Endothelial cell of umbilical vein (primary cell): ENCODE results near the gene INPP5K. TPM values are rescaled to one million over a fixed set of nuclear protein-coding genes. Genes with fewer than 3 reads are reported as not detected.

ENCODE experiments used
- polyA plus RNA-seq, 4 experiments: library from polyadenylated mRNA; depleted of rRNA in 3 of 4; stranded (reverse) in 3 of 4; unstranded in 1 of 4; fragments of >200 nt; gene quantifications; 2 replicates each; pipeline versions ENCODE4 v1.2.1 to v1.2.3, GENCODE V29; 2011 to 2012; ENCODE audit warnings: missing spikeins in 1 of 4
- total RNA-seq: library from RNA; stranded (reverse); gene quantifications from 2 replicates; pipeline ENCODE4 v1.2.3, GENCODE V29; 2021

The INPP5K gene
- total and polyA plus RNA-seq, 2 donors (not counting 3 experiments of a cell fraction or from before 2014, with no cell fraction given), result 44.2 to 54.1 TPM

Other genes with a start within 250 kb of the INPP5K start
- not detected in 2 replicates for gene BHLHA9, start 246.2 kb downstream of the INPP5K start, total RNA-seq
- not detected in 2 replicates for gene BHLHA9, start 246.2 kb downstream of the INPP5K start, polyA plus RNA-seq
- gene TRARG1, start 236.9 kb downstream of the INPP5K start, total RNA-seq, result not detected in 2 replicates
- not detected in 2 replicates for gene TRARG1, start 236.9 kb downstream of the INPP5K start, polyA plus RNA-seq
- gene YWHAE, start 116.4 kb downstream of the INPP5K start, total RNA-seq, result 819 and 848 TPM in 2 replicates
- 325 and 396 TPM in 2 replicates for gene YWHAE, start 116.4 kb downstream of the INPP5K start, polyA plus RNA-seq
- gene CRK, start 60.4 kb downstream of the INPP5K start, total RNA-seq, result 67.2 and 71.3 TPM in 2 replicates
- gene CRK, start 60.4 kb downstream of the INPP5K start, polyA plus RNA-seq, result 41.2 and 52.8 TPM in 2 replicates
- gene MYO1C, start 23.9 kb downstream of the INPP5K start, total RNA-seq, result 195 and 206 TPM in 2 replicates
- 141 and 145 TPM in 2 replicates for gene MYO1C, start 23.9 kb downstream of the INPP5K start, polyA plus RNA-seq
- gene PITPNA, start 46.2 kb upstream of the INPP5K start, total RNA-seq, result 99.6 and 113 TPM in 2 replicates
- 50.3 and 57.0 TPM in 2 replicates for gene PITPNA, start 46.2 kb upstream of the INPP5K start, polyA plus RNA-seq
- gene SLC43A2, start 112.2 kb upstream of the INPP5K start, total RNA-seq, result 41.7 and 54.6 TPM in 2 replicates
- 50.9 and 52.0 TPM in 2 replicates for gene SLC43A2, start 112.2 kb upstream of the INPP5K start, polyA plus RNA-seq
- 91.5 and 93.7 TPM in 2 replicates for gene SCARF1, start 129.1 kb upstream of the INPP5K start, total RNA-seq
- gene SCARF1, start 129.1 kb upstream of the INPP5K start, polyA plus RNA-seq, result 52.8 and 57.8 TPM in 2 replicates
- 8.9 and 9.4 TPM in 2 replicates for gene RILP, start 133.3 kb upstream of the INPP5K start, total RNA-seq
- gene RILP, start 133.3 kb upstream of the INPP5K start, polyA plus RNA-seq, result 9.3 and 10.0 TPM in 2 replicates
- 282 and 301 TPM in 2 replicates for gene PRPF8, start 168.3 kb upstream of the INPP5K start, total RNA-seq
- 215 and 230 TPM in 2 replicates for gene PRPF8, start 168.3 kb upstream of the INPP5K start, polyA plus RNA-seq
- gene TLCD2, start 193.8 kb upstream of the INPP5K start, total RNA-seq, result 1.7 and 2.1 TPM in 2 replicates
- 0.72 TPM in 2 replicates for gene TLCD2, start 193.8 kb upstream of the INPP5K start, polyA plus RNA-seq
- gene WDR81, start 208.1 kb upstream of the INPP5K start, total RNA-seq, result 16.5 and 17.3 TPM in 2 replicates
- gene WDR81, start 208.1 kb upstream of the INPP5K start, polyA plus RNA-seq, result 10.4 and 12.1 TPM in 2 replicates
- gene SERPINF2, start 226.3 kb upstream of the INPP5K start, total RNA-seq, result 0.30 TPM in 1 of 2 replicates, not detected in the other
- gene SERPINF2, start 226.3 kb upstream of the INPP5K start, polyA plus RNA-seq, result 0.03 and 0.14 TPM in 2 replicates
- not detected in 2 replicates for gene SERPINF1, start 245.4 kb upstream of the INPP5K start, total RNA-seq
- gene SERPINF1, start 245.4 kb upstream of the INPP5K start, polyA plus RNA-seq, result not detected in 2 replicates